ENCODE measurements around the gene RELT.
A peak's percentile ranks its signal among the peaks of the same experiment; 100 is the strongest.

The RELT gene

GRCh38 chr11:73376160-73376802 is at the start of gene RELT:
Gene RELT, plus strand, starts transcription at chr11:73376399. Its CDS starts 12,738 bp downstream, at chr11:73389137.
- no peak for DNase-seq

GRCh38 chr11:73326929-73327811 is 49.0 kb upstream of the RELT start:
- no peak for DNase-seq

- no peak for DNase-seq
Observed at GRCh38 chr11:73327812-73328364, 48.3 kb upstream of the RELT start.

- DNase-seq = no peak
Observed at GRCh38 chr11:73330569-73331093, 45.6 kb upstream of the RELT start.

- DNase-seq = no peak
Observed at GRCh38 chr11:73331138-73331916, 44.9 kb upstream of the RELT start.

- DNase-seq = no peak
Observed at GRCh38 chr11:73333173-73333572, 43.0 kb upstream of the RELT start.

GRCh38 chr11:73333640-73334383 is 42.4 kb upstream of the RELT start:
- no peak for DNase-seq

GRCh38 chr11:73334384-73335203 is 41.6 kb upstream of the RELT start:
- no peak for DNase-seq

- DNase-seq = peak; percentile 20
Observed at GRCh38 chr11:73335204-73335923, 40.8 kb upstream of the RELT start.

GRCh38 chr11:73337846-73338245 is 38.4 kb upstream of the RELT start:
- no peak for DNase-seq

- no peak for DNase-seq
Observed at GRCh38 chr11:73338279-73338678, 37.9 kb upstream of the RELT start.

- DNase-seq = no peak
Observed at GRCh38 chr11:73340164-73340563, 36.0 kb upstream of the RELT start.

- DNase-seq = no peak
Observed at GRCh38 chr11:73342633-73343032, 33.6 kb upstream of the RELT start.

GRCh38 chr11:73343076-73343873 is 32.9 kb upstream of the RELT start:
- no peak for DNase-seq

- no peak for DNase-seq
Observed at GRCh38 chr11:73344191-73344607, 32.0 kb upstream of the RELT start.

GRCh38 chr11:73345481-73346160 is 30.6 kb upstream of the RELT start:
- DNase-seq = no peak

- DNase-seq = no peak
Observed at GRCh38 chr11:73346186-73346935, 29.8 kb upstream of the RELT start.

GRCh38 chr11:73347067-73347466 is 29.1 kb upstream of the RELT start:
- DNase-seq = no peak

Data from NCI-H187 treated with DMSO at 0.1 percent for 48 hours (cell line).